HG03378 (cell line): Measurements from ENCODE around the gene RPTOR.
"Not testable (repeated sequence)": the region's sequence is repeated elsewhere in the genome, so short reads cannot be mapped to it uniquely, and the experiment has no call there.

Experiments used
- ATAC-seq: cut with Tn5 transposase; IDR thresholded peaks from one replicate; pipeline ENCODE4 v1.9.1; 2021; ENCODE audit warnings: mild to moderate bottlenecking, moderate library complexity; ENCODE audit not compliant: unreplicated experiment

RPTOR gene

GRCh38 chr17:80613732-80614071 is 69.1 kb downstream of the RPTOR start:
- no peak for ATAC-seq

DNA sequence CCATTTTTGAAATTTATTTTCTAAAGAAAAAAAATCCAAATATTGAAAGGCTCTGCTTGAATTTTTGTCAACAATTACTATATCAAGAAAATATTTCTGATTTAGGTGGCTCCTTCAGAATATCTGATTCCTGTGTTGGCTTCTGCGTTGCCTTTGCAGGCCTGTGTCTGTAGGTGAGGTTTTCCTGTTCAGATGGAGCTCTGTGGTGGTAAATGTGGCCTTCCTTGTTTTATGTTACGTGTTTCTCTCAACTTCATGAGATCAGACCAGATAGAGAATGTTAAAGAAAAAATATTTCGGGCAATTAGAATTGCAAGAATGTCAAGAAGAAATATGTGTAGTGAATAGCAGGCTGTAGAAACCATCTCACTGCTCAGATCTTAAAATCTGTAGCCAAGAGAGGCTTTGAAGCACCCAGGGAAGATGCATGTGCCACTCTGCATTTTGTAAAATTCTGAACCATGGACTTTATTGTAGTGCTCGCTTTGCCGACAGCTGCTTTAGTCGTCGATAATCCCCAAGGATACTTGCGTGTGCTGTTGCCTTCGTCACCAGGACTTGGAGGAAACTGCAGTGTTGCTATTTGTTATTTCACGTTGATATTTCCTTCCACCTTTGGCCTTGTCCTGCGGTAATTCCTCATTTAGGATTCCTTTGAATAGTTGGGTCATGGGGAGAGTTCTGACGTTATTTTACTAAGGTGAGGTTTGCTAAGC is 69.9 kb downstream of the RPTOR start:
- ATAC-seq, result no peak

DNA sequence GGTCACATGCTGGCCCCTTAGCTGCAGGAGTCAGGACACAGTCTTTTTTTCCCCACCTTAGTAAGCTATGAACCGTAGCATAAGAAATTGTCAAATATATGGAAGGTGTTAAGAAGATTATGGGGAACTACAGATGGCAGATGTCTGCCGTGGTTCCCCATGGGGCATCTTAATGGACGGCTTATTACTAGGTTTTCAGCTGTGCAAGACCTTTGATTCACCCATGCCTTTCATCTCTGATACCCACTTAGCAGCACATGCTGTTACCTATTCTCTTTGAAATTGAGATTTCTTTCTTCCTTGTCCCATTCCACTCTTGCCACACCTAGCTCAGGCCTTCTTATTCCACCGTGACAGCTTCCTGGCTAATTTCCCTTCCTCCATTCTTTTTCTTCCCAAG is 70.7 kb downstream of the RPTOR start:
- no peak for ATAC-seq

GRCh38 chr17:80616705-80617104 is 72.1 kb downstream of the RPTOR start:
- ATAC-seq, result no peak

- ATAC-seq, result no peak
Observed at GRCh38 chr17:80618304-80618703, 73.7 kb downstream of the RPTOR start.

GRCh38 chr17:80619535-80620235 is 75.0 kb downstream of the RPTOR start:
- no peak for ATAC-seq

DNA sequence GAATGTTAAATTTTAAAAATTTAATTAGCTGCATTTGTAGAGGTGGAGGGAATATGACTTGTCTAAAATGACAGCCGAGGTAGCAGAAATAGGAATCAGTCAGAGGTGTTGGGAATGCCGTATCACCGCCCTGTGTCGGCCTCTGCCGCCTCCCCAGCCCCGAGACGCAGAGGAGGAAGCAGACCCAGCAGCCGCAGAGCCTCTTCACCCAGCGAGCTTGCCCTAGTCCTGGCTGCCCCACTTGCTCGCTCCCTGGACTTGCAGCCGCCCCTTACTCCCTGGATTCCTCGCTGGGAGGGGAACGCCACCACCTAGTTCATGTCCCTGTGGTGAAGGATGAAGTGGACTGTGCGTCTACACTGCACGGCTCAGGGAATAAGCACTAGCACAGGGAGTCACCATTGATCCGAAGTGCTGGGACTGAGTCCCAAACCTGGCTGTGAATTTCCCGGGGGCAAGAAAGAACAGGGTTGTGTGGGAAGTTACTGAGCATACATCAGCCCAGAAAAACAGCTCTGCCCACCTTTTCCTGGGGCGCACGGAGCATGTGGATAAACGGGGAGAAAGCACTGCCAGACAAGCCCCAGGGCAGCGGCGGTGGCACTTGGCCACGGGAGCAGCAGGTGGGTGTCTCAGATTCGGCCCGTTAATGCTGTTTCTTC is 76.8 kb downstream of the RPTOR start:
- no peak for ATAC-seq

DNA sequence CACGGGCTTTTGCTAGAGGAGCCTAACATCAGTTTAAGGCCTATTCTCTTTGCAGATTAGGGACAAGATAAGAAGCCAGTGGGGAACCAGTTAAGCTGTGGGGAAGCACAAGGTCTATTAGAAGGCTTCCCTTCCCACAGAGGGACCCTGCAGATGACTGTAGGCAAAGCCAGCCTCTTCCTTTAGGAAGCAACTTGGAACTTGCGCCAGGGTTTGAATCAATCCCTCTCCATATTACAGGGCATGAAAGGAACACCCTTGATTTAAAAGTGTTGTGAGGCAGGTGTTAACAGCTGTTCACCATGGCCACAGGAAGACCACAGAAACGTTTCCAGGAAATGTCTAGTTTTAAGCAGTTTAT is 77.3 kb downstream of the RPTOR start:
- ATAC-seq, result no peak

DNA sequence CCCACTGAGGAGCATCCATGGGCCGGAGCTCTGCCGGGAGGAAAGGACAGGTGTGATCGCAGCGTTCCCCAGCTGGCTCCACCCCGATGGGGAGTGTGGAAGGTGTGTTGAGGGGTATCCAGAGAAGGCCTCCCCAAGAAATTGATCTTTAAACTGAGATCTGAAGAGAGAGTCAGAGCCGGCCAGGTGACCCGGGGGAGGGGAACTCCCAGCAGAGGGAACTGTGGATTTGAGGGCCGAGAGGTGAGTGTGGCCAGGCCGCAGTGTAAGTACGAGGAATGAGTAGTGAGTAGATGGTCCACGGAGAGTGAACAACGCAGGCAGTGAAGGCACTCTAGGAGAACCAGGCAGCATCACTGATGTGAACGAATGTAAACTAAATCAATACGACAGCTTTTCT is 80.2 kb downstream of the RPTOR start:
- no peak for ATAC-seq

- no peak for ATAC-seq
Observed at GRCh38 chr17:80625627-80626026, 81.0 kb downstream of the RPTOR start.

- ATAC-seq, result not testable (repeated sequence)
Observed at GRCh38 chr17:80628881-80629280, 84.2 kb downstream of the RPTOR start.

GRCh38 chr17:80629298-80630028 is 84.8 kb downstream of the RPTOR start:
- ATAC-seq, result no peak

DNA sequence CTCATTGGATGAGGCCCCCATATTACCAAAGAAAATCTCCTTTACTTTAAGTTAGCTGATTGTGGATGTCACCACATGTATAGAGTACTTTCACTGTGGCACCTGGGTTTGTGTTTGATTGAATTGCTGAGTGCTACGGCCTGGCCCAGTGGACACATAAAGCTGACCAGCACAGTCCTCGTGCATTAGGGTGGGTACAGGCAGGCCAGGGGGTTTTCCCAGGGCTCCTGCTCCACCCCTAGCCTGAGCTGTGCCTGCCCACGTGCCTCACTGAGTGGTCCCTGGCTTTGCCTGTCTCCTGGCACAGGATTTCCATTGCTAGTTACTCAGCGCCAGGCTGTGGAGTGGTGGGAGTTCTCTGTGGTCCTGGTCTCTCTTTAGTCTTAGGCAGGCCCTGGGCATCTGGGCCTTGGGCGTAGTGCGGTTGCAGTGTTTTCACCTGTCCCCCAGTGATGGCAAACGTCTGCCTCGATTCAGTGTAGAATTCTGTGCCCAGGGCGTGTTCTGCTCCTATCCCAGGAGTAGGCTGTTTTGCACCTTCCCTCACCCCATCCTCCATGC is 86.0 kb downstream of the RPTOR start:
- ATAC-seq, result no peak

DNA sequence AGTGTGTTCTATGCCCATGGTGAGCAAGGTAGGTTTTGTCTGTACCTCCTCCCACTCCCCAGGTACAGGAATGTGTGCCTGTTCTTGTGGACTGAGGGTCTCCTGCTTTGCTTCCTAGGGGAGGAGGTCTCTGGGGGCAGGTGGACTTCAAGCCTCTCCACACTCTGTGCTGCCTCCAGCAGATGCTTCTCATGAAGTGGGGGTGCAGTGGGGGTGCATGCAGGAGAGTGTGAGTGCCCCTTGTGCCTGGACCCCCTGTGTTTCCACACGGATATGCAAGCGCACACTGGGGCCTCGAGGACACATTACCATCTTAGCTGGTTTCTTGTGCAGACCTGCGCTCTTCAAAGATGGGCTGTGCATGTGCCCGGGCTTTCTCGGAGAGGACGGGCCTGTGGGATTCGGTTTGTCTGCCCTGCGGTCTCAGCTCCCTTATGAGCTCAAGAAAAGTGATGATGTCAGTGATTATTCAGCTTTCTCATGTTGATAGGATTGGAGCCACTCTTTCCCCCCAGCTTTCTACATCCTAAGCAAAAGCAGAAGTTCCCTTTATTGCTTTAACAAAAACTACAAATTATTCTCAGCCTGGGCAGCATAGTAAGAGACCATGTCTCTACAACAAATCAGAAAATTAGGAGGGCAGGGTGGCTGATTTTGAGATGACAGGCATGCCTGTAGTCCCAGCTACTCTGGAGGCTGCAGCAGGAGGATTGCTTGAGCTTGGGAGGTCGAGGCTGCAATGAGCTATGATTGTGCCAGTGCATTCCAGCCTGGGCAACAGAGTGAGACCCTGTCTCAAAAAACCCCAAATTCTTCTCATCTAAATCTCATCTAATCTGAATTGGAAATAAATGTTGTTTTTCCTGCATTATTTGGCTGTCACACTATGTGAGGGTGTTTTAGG is 86.8 kb downstream of the RPTOR start:
- ATAC-seq, result no peak

- ATAC-seq, result no peak
Observed at GRCh38 chr17:80632046-80632581, 87.5 kb downstream of the RPTOR start.

DNA sequence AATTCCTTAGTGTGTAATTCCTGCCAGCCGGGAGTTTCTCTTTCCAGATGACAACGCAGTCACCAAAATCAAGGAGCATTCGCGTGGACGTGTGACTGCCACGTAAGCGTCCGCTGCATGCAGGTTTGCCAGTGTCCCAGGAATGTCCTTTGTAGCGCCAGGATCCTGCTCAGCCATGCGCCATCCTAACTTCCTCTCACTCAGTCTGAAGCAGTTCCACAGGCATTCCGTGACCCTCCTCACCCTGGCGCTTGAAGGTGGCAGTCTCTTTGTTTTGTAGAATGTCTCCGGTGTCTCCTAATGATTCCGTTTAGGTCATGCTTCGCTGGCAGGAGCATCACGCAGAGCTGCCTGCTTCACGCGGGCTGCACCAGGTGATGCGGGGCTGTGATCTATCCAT is 88.6 kb downstream of the RPTOR start:
- no peak for ATAC-seq

- ATAC-seq, result no peak
Observed at GRCh38 chr17:80633994-80634566, 89.4 kb downstream of the RPTOR start.

DNA sequence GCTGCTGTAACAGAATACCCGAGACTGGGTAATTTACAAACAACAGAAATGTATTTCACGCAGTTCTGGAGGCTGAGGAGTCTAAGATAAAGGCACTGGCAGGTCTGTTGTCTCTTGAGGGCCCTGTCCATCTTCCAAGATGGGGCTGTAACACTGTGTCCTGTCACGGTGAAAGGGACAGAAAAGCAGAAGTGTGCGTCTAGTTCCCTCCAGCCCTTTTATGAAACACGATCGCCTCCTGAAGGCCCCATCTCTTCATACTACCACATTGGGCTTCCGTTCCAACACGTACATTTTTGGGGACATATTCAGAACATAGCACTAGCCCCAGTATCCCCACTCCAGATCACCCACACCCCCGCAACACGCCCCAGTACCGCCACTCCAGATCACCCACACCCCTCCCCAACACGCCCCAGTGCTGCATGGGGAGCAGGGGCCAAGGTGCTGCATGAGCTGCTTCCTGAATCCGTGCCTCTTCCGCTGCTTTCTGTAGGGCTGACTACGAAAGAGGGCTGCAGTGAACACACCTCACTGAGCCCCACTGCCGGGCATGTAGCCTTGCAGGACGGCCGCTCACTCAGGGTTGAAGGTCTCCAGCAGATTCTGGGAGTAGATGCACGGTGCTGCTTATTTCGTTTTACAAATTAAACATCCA is 91.9 kb downstream of the RPTOR start:
- ATAC-seq, result no peak
